IPS-20b (cell line): Measurements from ENCODE around the gene ZDHHC7.

Experiments
- H3K27ac ChIP-seq: one replicate; pipeline ENCODE4 v1.5.1; 2013; ENCODE audit warnings: low read length
- H3K27me3 ChIP-seq: 2 replicates; pipeline ENCODE4 v1.6.1; 2013; ENCODE audit warnings: mild to moderate bottlenecking, low read length, inconsistent platforms; ENCODE audit not compliant: insufficient read depth
- H3K36me3 ChIP-seq: 2 replicates; pipeline ENCODE4 v1.6.1; 2013; ENCODE audit warnings: low read depth, mild to moderate bottlenecking, inconsistent platforms, low read length, moderate library complexity; ENCODE audit not compliant: insufficient read depth
- H3K4me1 ChIP-seq: 2 replicates; pipeline ENCODE4 v1.6.1; 2013; ENCODE audit warnings: mild to moderate bottlenecking, control low read depth, inconsistent platforms, low read length, moderate library complexity; ENCODE audit not compliant: insufficient read depth
- H3K4me3 ChIP-seq: 2 replicates; pipeline ENCODE4 v1.5.1; 2013; ENCODE audit warnings: mild to moderate bottlenecking, low read length, inconsistent platforms
- H3K9ac ChIP-seq: 2 replicates; pipeline ENCODE4 v1.6.1; 2013; ENCODE audit warnings: low read depth, mild to moderate bottlenecking, inconsistent platforms, low read length, moderate library complexity
- H3K9me3 ChIP-seq: 2 replicates; pipeline ENCODE4 v1.6.1; 2013; ENCODE audit warnings: mild to moderate bottlenecking, low read depth, low read length, inconsistent platforms; ENCODE audit not compliant: insufficient read depth

Gene ZDHHC7

GRCh38 chr16:84985079-84986065, 26.0 kb downstream of the ZDHHC7 start:
- H3K27ac ChIP-seq = no peak overlapping the region
- no peaks in the 10 kb centered on the region for H3K9me3 ChIP-seq
- H3K9ac ChIP-seq = no peak overlapping the region
- H3K27me3 ChIP-seq = no peaks in the 10 kb centered on the region
- no peaks in the 10 kb centered on the region for H3K4me1 ChIP-seq
- H3K4me3 ChIP-seq = no peak overlapping the region
- peaks cover 54% of the 10 kb centered on the region for H3K36me3 ChIP-seq

DNA sequence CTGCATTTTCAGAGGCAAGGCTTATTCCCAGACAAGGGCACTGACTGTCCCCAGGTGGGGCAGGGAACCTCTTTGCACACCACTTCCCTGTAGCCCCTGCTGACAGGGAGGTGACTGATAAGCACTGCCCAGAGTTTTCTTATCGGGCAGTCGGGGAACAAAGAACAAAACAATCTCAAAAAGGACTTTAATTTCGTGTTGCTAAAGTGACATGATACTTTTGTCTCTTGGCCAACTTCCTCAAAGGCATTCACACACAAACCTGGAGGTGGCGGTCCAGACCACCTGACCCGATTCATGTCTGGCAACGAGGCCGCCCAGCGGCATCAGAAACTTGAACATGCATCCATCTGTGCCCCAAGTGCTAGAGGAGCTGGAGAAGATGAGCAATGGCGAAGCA, 28.9 kb downstream of the ZDHHC7 start:
- peaks cover 48% of the 10 kb centered on the region for H3K36me3 ChIP-seq
- no peak overlapping the region for H3K9ac ChIP-seq
- no peaks in the 10 kb centered on the region for H3K9me3 ChIP-seq
- no peak overlapping the region for H3K27ac ChIP-seq
- H3K27me3 ChIP-seq = no peaks in the 10 kb centered on the region
- H3K4me3 ChIP-seq = no peak overlapping the region
- H3K4me1 ChIP-seq = no peaks in the 10 kb centered on the region

- no peak overlapping the region for H3K4me3 ChIP-seq
- H3K9me3 ChIP-seq = no peaks in the 10 kb centered on the region
- peaks cover 60% of the 10 kb centered on the region for H3K36me3 ChIP-seq
- H3K27me3 ChIP-seq = no peaks in the 10 kb centered on the region
- H3K9ac ChIP-seq = no peak overlapping the region
- H3K27ac ChIP-seq = no peak overlapping the region
- H3K4me1 ChIP-seq = no peaks in the 10 kb centered on the region
These were observed 31.8 kb downstream of the ZDHHC7 start for GRCh38 chr16:84979516-84979915.

GRCh38 chr16:84976644-84977400, 34.5 kb downstream of the ZDHHC7 start:
- H3K36me3 ChIP-seq = peaks cover 65% of the 10 kb centered on the region
- H3K4me3 ChIP-seq = no peak overlapping the region
- no peak overlapping the region for H3K9ac ChIP-seq
- no peaks in the 10 kb centered on the region for H3K9me3 ChIP-seq
- H3K27ac ChIP-seq = no peak overlapping the region
- no peaks in the 10 kb centered on the region for H3K4me1 ChIP-seq
- H3K27me3 ChIP-seq = no peaks in the 10 kb centered on the region

GRCh38 chr16:84975522-84975921, 35.8 kb downstream of the ZDHHC7 start:
- Histone ChIP-seq H3K27ac (no peak overlapping the region), H3K4me1 (no peaks in the 10 kb centered on the region), H3K27me3 (no peaks in the 10 kb centered on the region), H3K9ac (no peak overlapping the region; the same call in 1 of the 2 replicates), H3K36me3 (peaks cover 53% of the 10 kb centered on the region), H3K4me3 (no peak overlapping the region), H3K9me3 (no peaks in the 10 kb centered on the region)

- Histone ChIP-seq H3K9me3 (no peaks in the 10 kb centered on the region), H3K4me1 (no peaks in the 10 kb centered on the region), H3K27ac (no peak overlapping the region), H3K4me3 (no peak overlapping the region), H3K9ac (no peak overlapping the region; the same call in 1 of the 2 replicates), H3K27me3 (no peaks in the 10 kb centered on the region), H3K36me3 (peaks cover 53% of the 10 kb centered on the region)
These were observed 36.3 kb downstream of the ZDHHC7 start for GRCh38 chr16:84975066-84975465.

DNA sequence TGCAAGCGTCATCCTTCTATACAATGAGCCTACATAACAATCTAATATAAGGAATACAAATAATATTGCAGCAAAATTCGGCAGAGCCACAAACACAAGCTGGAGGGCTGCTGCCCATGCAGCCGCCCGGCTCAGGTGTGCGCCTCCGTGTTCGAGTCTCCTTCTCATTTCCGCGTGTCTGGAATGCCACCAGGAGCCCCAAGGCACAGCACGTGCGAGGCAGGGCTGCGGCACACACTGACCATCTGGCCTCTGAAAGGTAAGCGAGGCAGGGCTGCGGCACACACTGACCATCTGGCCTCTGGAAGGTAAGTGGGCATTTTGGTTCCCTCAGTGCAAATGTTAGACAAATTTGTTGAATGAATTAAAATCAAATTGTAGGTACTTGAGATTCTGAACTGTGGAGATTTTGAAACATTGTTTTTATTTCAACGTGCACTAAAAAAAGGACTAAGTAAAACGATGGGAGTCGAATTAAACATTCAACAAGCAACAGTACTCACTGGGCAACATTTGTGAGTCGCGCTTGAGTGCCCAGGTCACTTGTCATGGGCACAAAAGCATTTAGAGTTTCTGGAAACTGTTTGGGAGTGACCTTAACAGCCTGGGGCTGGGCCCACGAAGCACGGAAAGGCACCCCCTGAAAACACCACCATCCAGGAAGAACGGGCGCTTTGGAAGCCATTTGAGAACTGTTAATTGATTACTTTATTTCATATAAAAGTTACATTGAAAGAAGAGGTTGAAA, 37.4 kb downstream of the ZDHHC7 start:
- H3K36me3 ChIP-seq = peaks cover 45% of the 10 kb centered on the region
- no peaks in the 10 kb centered on the region for H3K4me1 ChIP-seq
- no peak overlapping the region for H3K4me3 ChIP-seq
- no peak overlapping the region for H3K9ac ChIP-seq
- H3K9me3 ChIP-seq = no peaks in the 10 kb centered on the region
- H3K27ac ChIP-seq = no peak overlapping the region
- no peaks in the 10 kb centered on the region for H3K27me3 ChIP-seq

DNA sequence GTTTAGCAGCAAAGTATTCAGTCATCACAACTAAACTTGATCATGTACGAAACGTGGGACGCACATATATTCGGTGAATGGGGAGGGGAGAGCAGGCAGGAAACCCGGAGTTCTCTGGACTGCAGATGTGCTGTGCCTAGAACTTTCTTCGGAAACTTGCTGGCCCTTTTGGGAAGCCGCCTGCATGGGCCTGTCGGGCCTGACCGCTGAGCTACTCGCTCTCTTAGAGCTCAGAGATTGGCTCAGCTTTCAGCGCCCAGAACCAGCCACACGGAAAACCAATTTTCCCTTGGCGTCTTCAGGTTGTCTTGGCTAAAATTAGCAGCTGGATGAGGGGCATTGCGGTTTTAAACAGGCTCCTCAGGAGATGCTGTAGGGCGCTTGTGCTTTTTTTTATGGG, 38.1 kb downstream of the ZDHHC7 start:
- Histone ChIP-seq H3K9ac (no peak overlapping the region), H3K27me3 (no peaks in the 10 kb centered on the region), H3K4me1 (no peaks in the 10 kb centered on the region), H3K36me3 (peaks cover 42% of the 10 kb centered on the region), H3K4me3 (no peak overlapping the region), H3K9me3 (no peaks in the 10 kb centered on the region), H3K27ac (no peak overlapping the region)

DNA sequence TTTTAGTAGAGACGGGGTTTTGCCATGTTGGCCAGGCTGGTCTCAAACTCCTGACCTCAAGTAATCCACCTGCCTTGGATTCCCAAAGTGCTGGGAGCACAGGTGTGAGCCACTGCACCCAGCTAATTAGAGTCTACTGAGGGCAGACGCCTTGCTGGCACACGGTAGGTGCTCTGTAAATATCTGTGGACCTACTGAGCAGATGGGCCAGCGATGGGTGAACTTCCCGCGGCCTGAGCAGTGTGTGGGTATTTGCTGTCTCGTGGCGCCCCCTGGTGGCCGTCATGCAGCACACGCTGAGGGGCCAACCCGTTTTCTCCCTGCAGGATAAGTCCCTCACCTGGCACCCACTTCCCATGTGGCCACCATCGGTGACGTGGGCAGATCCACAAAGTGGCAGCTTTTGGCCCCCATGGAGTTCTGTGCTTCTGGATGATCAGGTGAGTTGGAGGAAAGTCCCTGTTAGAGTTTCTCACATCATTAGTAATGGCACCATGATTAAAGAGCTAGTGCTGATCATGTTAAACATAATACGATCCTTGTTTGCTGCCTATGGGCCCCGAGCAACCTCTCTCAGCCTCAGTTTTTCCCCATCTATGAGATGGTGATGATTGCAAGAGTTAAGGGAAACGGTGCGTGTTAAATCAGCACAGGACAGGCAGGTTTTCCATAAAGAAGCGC, 40.7 kb downstream of the ZDHHC7 start:
- no peaks in the 10 kb centered on the region for H3K9me3 ChIP-seq
- H3K4me3 ChIP-seq = no peak overlapping the region
- no peaks in the 10 kb centered on the region for H3K27me3 ChIP-seq
- H3K9ac ChIP-seq = no peak overlapping the region
- H3K4me1 ChIP-seq = no peaks in the 10 kb centered on the region
- H3K27ac ChIP-seq = no peak overlapping the region
- peaks cover 15% of the 10 kb centered on the region; the same call in 1 of the 2 replicates for H3K36me3 ChIP-seq

DNA sequence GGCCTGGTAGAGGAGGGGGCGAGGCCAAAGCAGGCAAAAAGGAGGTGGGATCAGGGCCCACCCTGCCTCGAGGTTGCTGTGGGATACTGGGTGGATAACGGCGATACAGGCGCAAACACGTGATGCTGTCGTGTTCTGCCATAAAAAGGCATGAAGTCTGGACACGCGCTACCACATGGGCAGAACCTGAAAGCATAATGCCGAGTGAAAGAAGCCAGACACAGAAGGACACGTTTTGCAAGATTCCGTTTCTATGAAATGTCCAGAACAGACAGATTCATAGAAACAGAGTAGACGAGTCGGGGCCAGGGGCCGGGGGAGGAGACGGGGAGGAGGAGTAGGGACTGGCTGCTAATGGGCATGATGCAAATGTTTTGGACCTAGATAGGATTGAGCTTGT, 43.5 kb downstream of the ZDHHC7 start:
- H3K9me3 ChIP-seq = no peaks in the 10 kb centered on the region
- no peaks in the 10 kb centered on the region for H3K36me3 ChIP-seq
- no peak overlapping the region for H3K27ac ChIP-seq
- no peak overlapping the region for H3K4me3 ChIP-seq
- no peaks in the 10 kb centered on the region for H3K27me3 ChIP-seq
- H3K9ac ChIP-seq = no peak overlapping the region
- no peaks in the 10 kb centered on the region for H3K4me1 ChIP-seq
